GM19468 (cell line): ENCODE measurements around the gene GLP2R.
"Not testable (repeated sequence)": the region's sequence is repeated elsewhere in the genome, so short reads cannot be mapped to it uniquely, and the experiment has no call there.

Experiments used
- ATAC-seq: cut with Tn5 transposase; IDR thresholded peaks from one replicate; pipeline ENCODE4 v1.9.1; 2021; ENCODE audit warnings: mild to moderate bottlenecking, moderate library complexity, moderate number of reproducible peaks; ENCODE audit not compliant: unreplicated experiment; ENCODE audit errors: extremely low read depth

The GLP2R gene, protein sequence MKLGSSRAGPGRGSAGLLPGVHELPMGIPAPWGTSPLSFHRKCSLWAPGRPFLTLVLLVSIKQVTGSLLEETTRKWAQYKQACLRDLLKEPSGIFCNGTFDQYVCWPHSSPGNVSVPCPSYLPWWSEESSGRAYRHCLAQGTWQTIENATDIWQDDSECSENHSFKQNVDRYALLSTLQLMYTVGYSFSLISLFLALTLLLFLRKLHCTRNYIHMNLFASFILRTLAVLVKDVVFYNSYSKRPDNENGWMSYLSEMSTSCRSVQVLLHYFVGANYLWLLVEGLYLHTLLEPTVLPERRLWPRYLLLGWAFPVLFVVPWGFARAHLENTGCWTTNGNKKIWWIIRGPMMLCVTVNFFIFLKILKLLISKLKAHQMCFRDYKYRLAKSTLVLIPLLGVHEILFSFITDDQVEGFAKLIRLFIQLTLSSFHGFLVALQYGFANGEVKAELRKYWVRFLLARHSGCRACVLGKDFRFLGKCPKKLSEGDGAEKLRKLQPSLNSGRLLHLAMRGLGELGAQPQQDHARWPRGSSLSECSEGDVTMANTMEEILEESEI

DNA sequence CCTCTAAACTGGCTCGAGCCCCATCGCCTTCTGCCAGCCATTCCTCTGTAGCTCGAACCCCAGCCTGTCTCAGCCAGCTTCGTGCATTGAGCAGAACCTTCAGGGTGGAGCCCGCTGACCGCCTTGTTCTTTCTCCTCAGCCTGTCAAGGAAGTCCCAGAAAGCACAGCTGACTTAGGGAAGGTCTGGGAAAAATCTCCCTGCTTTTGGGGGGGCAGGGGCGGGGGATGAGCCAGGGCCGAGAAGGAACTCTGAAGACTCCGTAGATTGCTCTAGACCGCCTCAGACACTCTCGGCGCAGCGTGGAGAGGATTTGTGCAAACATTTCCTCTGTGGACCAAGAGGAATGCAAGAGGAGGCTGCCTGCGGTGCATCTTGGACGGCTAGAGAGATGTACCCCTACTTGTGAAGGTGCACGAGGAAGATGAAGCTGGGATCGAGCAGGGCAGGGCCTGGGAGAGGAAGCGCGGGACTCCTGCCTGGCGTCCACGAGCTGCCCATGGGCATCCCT, at the start of gene GLP2R:
Gene GLP2R, plus strand, starts transcription at position 284 of the 510 bp plus-strand sequence. Its CDS starts 140 bp downstream, at position 424.
- ATAC-seq = no peak

DNA sequence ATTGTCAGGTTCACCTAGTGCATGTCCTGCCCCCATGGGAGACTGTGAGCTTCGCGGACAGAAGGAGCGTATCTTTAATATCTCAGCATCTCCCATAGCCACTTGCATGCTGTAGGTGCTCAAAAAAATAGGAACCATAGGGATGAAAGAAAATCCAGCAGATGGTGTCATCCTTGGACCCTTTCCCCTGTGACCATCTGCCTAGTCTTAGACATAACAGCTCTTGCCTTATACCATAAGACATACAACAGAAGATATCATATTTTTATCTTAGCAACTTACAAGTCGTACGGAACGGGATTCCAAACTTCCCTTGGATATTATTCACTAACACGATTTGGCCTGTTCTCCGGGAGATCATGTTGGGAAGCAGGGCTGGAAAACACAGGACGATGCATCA, 48.8 kb upstream of the GLP2R start:
- ATAC-seq = no peak

DNA sequence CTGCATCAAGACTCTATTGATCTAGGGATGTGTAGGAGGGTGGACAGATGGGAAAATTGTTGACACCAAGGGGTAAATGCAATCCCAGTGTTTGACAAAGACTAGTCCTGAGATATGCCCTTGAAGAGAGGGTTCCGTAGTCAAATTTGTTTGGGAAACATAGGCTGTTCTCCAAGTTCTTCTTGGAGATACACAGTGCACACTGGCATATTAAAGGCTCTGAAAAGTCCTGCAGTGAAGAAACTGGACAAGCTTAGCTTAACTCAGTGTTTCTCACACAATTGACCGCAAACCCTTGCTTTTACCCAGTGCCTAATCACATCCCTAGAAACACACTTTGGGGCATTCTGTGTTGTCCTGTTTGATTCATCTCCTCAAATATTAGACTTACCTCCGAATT, 45.2 kb upstream of the GLP2R start:
- no peak for ATAC-seq

DNA sequence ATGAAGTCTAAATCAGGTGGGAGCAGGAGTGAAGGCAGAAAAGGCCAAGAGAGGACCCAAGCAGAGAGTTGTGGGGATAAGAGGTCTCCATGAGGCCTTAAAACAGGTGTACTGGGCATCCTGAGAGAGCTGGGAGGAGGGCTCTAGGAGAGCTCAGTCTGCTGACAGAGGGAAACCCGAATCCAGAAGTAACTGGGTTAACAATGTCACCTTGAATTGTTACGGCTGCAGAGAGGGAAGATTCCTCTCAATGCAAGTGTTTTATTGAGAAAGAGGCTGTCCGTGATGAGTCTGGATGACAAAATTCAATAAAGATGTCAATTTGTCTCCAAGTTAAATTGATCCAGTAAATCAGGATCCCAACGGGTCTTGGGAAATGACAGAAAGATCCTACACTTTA, 42.7 kb upstream of the GLP2R start:
- no peak for ATAC-seq

DNA sequence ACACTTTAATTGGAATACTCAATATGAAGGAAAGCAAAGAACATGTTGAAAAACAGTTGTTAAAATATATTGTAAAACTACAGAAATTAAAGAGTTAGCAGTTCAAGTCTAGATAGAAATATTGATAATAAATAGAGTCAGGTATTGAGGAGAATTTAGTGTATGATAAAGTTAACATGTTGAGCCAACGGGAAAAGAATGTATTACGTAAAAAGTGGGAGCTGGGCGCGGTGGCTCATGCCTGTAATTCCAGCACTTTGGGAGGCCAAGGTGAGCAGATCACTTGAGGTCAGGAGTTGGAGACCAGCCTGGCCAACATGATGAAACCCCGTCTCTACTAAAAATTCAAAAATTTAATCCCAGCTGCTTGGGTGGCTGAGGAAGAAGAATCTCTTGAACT, 42.3 kb upstream of the GLP2R start:
- ATAC-seq = not testable (repeated sequence)

DNA sequence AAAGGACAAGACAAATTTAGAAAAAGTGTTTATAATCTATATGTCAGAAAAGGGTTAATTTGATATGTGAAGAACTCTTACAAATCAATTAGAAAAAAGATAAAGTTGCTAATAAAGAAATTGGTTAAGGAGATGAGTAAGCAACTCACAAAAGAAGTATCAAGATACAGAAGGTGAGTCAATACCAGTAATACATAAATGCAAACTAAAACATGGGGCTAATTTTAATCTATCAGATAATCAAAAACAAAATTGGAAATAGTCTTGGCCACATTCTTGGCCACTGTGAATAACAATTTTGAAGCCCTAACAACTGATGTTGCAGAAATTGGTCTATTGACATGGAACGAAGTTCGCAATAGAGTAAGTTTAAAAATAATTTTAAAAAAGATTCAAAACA, 41.2 kb upstream of the GLP2R start:
- no peak for ATAC-seq

DNA sequence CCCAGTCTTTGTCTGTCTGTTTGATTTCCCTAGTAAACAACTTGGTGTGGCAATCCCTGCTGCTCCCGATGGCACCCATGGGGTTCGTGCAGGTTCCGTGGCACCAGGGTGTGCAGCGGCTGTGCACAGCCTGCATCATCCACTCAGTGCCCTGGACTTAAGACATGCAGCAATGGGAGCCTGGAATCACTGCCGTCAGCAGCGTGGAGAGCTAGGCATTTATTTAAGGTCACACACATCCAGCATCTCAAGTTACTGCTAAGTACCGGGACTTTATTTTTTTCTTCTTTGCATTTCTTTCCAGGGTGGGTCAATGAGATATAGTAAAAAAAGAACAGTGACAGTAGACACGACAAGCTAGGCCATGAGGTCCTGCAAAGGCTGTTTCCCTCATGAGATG, 37.1 kb upstream of the GLP2R start:
- ATAC-seq = no peak

DNA sequence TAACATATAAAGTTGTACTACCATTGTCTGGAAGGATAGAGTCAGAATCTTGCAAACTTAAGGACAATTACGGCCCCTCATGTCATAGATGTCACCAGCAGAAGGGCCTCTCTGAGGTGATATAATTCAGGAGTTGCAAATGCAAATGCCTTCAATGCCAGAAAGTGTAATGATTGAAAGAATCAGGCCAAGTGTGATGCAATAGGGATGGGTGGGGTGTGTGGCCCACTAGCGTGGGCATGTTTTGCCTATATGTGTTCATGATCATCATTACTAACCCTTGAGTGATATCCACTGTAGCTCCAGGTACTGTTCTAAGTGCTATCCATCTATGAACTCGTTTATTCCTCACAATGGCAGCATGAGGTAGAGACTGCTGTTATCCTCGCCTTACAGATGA, 35.4 kb upstream of the GLP2R start:
- no peak for ATAC-seq

DNA sequence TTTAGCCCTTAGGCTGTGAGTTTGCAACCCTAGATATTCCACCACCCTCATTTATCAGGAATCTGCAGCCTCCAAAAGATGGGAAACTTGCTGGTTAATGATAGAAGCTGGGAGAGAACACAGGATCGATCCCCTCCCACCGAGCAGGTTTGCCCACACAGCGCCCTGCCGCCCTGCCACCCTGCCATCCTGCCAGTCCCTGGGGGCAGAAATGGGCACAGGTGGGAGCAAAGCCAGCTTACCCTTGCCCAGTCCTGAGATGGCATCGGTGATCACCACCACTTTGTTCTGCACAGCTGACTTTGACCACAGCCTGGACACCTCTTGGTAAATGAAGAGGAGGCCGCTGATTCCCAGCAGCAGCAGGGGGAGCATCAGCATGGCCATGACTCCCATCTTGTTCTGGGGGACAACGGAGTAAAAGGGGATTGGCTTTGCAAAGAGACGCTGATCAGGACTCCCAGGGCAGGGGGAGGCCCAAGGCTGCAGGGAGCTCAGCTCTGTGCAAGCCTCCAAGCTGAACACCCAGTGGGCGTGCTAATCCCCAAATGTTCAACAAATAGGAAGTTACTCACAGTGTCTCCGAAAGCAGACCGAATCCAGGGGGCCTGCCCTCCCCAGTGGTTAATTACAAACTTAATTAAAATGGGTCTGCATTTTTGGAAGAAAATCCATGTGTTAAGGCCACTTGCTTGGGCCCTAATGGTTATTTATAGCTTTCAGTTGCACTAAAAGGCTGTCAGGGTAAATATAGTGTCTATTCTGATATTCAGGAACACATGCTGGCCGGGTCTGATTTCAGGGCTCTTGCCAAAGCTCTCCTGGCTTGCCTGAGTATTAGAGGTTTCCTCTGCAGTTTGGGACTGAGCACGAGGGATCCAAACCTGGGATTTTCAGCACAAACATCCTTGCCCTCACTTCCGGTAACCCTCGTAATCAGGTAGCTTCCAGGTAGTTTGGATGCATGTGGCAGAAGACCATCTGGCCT, 34.5 kb upstream of the GLP2R start, which contains the start of gene DHRS7C:
Gene DHRS7C, minus strand, starts transcription at position 704 of the 988 bp plus-strand sequence. Its CDS starts 308 bp downstream, at position 396.
- ATAC-seq = no peak

DNA sequence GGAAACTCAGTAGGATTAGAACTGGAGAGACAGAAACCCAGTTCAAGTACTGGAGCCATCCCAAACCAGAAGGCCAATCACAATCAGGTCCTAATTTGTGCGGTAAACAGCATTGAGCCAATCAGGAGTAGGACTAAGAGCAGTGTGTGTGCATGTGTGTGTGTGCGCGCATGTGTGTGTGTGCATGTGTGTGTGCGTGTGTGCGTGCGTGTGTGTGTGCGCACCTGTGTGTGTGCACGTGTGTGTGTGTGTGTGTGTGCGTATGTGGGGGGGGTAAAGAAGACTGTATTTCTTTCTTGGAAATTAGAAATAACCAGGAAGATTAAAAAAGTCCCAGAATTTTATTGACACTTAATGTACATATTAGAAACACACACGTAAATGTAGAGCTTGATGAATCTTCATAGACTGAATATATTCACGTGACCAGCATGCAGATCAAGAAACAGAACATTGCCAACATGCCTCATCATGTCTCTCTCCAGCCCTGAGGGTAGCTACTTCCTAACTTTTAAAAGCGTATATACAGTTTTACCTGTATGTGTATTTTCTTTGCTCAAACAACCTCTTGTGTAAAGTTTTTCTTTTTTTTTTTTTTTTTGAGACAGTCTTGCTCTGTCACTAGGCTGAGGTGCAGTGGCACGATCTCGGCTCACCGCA, 33.4 kb upstream of the GLP2R start:
- ATAC-seq = no peak

DNA sequence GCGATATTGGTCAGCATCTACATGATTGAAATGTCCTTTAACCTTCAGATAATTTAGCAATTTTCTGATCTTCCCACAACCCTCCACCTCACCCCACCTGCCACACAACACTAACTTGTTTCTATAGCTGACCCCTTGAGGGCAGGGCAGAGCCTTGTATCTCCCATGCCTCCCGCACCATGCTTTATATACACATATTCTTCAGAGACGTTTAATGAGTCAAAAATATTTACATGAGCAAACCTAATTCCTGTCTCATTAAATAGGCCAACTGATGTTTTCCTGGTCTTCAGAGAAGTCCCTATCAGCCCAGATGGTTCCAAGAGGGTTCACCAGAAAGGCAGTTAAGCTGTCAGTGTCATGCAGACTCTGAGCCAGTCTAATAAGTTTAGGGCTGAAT, 27.7 kb upstream of the GLP2R start:
- no peak for ATAC-seq

DNA sequence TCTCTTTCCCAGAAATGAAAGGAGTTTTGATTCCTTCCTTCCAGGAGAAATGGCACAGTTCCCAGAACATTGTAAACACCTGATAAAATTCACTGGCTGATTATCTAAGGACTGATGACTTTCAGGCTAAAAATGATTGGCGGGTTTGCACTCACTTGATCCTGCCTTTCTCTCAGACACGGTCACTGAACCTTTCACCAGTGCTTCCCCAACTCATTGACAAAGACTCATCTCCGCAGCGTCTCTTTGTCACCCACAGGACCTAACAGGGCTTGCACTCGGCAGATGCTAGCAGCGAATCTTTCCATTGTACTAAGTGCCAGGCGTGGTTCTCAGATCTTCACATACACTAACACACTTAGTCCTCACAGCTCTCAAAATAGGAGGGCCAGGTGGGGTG, 27.0 kb upstream of the GLP2R start:
- no peak for ATAC-seq

DNA sequence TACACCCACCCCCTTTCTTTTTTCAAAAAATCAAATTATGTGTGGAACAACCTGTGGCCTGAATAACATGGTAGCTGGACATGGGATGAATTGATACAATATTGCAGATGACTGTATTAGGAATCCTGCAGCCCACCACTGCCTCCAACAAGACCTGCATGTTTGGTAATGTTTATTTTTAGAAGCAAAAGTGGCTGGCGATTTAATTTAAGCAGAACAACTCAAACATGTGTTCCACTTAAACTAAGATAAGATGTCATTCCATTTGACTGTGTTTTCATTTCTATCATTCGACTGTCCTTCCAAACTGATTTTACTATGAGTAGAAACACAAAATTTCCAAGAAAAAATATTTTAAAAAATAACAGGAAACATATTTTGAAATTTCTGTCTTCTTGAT, 24.2 kb upstream of the GLP2R start:
- ATAC-seq = no peak

DNA sequence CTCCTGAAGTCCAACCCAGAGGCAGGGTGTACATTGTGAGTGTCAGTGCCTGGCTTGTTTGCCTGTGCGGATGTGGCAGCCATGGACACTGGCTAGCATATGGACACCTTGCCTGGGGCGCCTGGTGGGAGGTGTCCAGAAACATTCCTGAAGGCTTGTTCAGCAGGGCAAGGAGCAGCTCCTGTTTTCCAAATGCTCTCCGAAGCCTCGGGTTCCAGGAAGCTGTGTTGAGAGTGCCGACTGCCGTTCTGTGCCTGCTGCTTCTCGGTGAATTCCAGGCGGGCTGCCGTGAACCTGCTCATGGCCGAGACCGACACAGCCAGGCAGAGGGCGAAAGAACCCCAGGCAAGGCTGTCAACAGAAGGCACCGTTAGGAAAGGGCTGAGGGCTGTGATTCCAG, 23.4 kb upstream of the GLP2R start:
- ATAC-seq = no peak

DNA sequence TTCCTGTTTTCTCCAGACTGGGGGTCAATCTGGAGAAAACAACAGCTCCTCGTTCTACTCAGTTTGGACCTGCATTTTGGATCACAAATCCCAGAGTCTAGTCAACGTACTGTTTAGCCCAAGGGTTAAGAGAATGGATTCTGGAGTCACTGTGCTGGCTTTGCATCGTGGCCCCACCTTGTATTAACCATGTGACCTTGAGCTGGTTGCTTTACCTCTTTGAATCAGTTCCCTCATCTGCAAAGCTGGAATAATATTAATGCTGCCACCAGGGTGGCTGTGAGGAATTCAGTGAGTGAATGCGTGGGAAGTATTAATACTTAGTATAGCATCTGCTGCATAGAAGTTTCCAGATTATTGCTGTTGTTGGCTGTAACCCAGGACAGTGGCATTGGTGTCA, 23.0 kb upstream of the GLP2R start:
- no peak for ATAC-seq

DNA sequence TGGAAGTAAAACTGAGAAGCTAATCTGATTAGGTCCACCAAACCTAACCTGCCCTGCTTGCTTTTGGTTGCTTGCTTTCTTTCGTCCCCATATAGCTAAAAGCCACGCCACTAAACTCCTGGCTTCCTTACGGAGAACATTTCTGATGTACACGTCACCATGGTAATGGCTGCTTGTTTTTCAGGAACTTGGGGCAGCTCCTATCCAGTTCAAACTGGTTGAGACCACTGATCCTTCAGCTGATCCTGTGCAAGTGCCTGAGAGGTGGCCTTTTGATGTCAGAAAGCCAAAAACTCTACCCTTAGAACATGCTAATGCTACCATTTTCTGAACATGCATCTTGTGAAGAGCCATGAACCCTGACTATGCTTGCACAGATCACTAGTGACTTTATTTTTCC, 20.0 kb upstream of the GLP2R start:
- no peak for ATAC-seq

DNA sequence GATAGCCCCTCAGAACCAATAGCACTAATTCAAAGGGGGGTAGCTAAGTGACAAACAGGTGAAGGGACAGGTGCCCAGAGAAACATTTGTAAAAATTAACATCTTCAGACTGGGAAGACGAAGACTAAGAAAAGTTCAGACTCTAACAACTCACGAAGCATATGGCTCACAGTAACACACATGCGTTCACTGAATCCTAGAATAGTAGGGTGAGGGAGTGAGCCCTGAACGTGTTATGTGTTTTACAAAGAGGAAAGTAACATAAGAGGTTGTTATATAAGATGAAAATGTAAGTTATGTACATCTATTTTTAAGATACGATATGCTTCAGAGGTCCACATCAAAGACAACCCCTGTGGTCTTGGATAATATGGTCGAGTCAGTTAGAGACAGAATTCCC, 19.0 kb upstream of the GLP2R start:
- ATAC-seq = no peak

DNA sequence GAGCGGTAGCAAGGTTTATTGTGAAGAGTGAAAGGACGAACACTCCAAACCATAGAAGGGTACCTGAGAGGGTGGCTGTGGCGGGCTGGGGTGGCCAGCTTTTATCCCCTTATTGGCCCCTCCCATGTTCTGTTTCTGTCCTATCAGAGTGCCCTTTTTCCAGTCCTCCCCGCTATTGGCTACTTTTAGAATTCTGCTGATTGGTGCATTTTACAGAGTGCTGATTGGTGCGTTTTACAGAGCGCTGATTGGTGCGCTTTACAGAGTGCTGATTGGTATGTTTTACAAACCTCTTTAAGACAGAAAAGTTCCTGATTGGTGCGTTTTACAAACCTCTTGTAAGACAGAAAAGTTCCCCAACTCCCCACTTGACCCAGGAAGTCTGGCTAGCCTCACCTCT, 16.3 kb upstream of the GLP2R start:
- no peak for ATAC-seq

DNA sequence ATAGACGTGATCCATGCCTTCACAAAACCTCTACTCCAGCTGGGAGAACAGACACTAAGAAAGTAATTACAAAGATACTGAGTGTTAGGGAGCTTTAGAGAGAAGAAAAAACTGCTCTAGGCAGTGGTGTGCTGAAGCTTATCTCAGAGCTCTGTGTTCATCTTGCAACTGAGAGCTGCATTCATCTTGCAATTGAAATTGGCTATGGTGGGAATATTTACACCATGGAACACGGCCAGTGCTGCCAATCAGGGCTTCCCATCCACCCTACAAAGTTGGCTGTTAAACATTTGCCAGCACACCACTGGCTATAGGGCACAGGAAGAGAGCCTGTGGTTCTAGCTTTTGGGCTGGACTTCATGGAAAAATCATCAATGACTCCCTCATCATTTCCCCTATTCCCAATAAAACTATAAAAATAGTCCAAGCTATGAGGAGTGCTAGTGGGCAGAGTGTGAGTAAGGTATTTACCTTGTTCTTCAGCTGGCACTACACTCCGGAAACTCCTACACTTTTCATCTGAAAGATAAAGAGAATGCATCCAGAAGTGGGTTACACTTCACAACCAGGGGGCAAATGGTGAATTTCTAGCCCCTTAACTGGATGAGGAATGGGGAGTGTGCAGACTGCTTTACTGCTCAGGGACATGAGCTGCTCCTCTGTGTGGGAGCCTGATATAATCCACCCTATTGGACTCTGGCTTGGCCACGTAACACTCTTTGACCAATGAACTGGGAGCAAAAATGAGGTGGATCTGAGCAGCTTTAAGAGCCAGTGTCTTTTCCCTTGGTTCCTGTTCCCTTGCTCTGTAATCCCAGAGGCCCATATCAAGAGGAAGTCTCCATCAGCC, 15.4 kb upstream of the GLP2R start:
- no peak for ATAC-seq
